Osteoblast (primary cell): ENCODE measurements around the gene HELZ. TPM values are rescaled to one million over a fixed set of nuclear protein-coding genes. Genes with fewer than 3 reads are reported as not detected.

ENCODE experiments used
- DNase-seq: peaks from one replicate; pipeline ENCODE4 v3.0.0; 2011; ENCODE audit warnings: low spot score, mixed read lengths; ENCODE audit not compliant: insufficient read length; ENCODE audit errors: missing footprints
- H2AFZ ChIP-seq: 2 replicates; pipeline ENCODE4 v1.6.0; 2011; ENCODE audit warnings: mild to moderate bottlenecking, low read length
- H3K27ac ChIP-seq: 2 replicates; pipeline ENCODE4 v1.5.1; 2011; ENCODE audit warnings: mild to moderate bottlenecking, low read depth, low read length, moderate library complexity
- H3K27me3 ChIP-seq: 2 replicates; pipeline ENCODE4 v1.6.0; 2012; ENCODE audit warnings: mild to moderate bottlenecking, control low read depth, inconsistent platforms, low read length, moderate library complexity; ENCODE audit not compliant: insufficient read depth
- H3K36me3 ChIP-seq: 2 replicates; pipeline ENCODE4 v1.5.1; 2011; ENCODE audit warnings: mild to moderate bottlenecking, low read length, control low read depth, moderate library complexity; ENCODE audit not compliant: insufficient read depth
- H3K4me1 ChIP-seq: 2 replicates; pipeline ENCODE4 v1.5.1; 2011; ENCODE audit warnings: mild to moderate bottlenecking, low read length, control low read depth, moderate library complexity; ENCODE audit not compliant: insufficient read depth
- H3K4me2 ChIP-seq: 2 replicates; pipeline ENCODE4 v1.6.0; 2011; ENCODE audit warnings: mild to moderate bottlenecking, low read length; ENCODE audit not compliant: insufficient read depth
- H3K4me3 ChIP-seq: fragments of 200-600 bp; sonication (generic); 3 replicates; pipeline ENCODE4 v1.5.1; 2012; ENCODE audit warnings: mild to moderate bottlenecking, low read length, inconsistent platforms; ENCODE audit not compliant: insufficient read depth
- H3K79me2 ChIP-seq: 2 replicates; pipeline ENCODE4 v1.6.0; 2012; ENCODE audit warnings: mild to moderate bottlenecking, low read length, control low read depth, inconsistent platforms; ENCODE audit not compliant: insufficient read depth
- H3K9me3 ChIP-seq: 2 replicates; pipeline ENCODE4 v1.5.1; 2011; ENCODE audit warnings: low read depth, low read length, control low read depth
- H4K20me1 ChIP-seq: 2 replicates; pipeline ENCODE4 v1.6.0; 2012; ENCODE audit warnings: mild to moderate bottlenecking, low read length, control low read depth; ENCODE audit not compliant: insufficient read depth
- total RNA-seq: library from RNA; depleted of rRNA; stranded (reverse); fragments of >200 nt; gene quantifications from 2 replicates; pipeline ENCODE4 v1.2.3, GENCODE V29; 2012
- TF ChIP-seq, protein P1 (sequence below): IDR thresholded peaks from 2 replicates; pipeline ENCODE4 v1.5.1; 2011; ENCODE audit warnings: mild to moderate bottlenecking, low read depth, low read length, moderate library complexity; ENCODE audit errors: extremely low read depth

HELZ gene
- total RNA-seq, 1 donor: 56.8 TPM

DNA sequence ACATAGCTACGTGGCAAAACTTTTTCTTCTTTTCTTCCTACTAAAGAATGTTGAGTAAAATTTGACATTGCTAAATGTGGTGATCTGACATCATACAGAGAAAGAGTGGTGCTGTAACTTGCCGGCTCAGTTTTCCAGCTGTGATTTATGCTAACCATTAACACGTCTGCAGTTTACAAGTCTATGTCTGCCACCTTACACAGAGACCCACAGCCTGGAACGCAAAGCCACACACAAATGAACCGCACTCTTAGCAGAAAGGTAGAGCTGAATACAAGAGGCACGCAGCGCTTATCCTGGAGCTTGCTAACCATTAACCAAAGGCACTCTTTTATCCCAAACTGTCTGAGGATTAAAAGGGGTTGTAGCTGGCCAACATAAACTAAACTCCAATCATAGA lies 168.7 kb downstream of the HELZ start:
- Histone ChIP-seq H3K4me1 (no peaks in the 10 kb centered on the region), H3K27ac (no peak overlapping the region), H3K4me2 (no peak overlapping the region), H3K27me3 (no peaks in the 10 kb centered on the region), H3K36me3 (peaks cover 4% of the 10 kb centered on the region), H3K9me3 (no peaks in the 10 kb centered on the region), H3K4me3 (no peak overlapping the region), H3K79me2 (no peaks in the 10 kb centered on the region), H4K20me1 (peaks cover 6% of the 10 kb centered on the region), H2AFZ (no peak overlapping the region)
- TF ChIP-seq, protein P1, sequence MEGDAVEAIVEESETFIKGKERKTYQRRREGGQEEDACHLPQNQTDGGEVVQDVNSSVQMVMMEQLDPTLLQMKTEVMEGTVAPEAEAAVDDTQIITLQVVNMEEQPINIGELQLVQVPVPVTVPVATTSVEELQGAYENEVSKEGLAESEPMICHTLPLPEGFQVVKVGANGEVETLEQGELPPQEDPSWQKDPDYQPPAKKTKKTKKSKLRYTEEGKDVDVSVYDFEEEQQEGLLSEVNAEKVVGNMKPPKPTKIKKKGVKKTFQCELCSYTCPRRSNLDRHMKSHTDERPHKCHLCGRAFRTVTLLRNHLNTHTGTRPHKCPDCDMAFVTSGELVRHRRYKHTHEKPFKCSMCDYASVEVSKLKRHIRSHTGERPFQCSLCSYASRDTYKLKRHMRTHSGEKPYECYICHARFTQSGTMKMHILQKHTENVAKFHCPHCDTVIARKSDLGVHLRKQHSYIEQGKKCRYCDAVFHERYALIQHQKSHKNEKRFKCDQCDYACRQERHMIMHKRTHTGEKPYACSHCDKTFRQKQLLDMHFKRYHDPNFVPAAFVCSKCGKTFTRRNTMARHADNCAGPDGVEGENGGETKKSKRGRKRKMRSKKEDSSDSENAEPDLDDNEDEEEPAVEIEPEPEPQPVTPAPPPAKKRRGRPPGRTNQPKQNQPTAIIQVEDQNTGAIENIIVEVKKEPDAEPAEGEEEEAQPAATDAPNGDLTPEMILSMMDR: no peak
- no peak for DNase-seq

DNA sequence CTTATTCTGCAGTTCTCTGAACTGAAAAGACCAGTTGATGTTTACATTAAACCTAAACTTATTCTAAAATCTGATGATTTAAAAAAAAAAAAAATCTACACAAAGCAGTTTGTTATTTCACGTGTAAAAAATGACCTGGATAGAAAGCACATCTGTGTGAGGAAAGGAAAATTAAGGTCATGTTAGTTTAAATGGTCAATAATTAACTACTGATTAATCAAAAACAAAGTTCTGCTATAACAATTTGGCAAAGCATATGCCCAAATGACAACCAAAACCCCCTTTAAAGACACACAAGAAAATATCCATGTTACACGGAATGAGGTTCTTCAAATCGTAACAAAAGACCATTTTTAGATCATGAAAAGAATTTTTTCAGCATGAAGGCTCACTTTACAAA lies 170.2 kb downstream of the HELZ start:
- Histone ChIP-seq H3K4me3 (no peak overlapping the region), H4K20me1 (peaks cover 2% of the 10 kb centered on the region), H3K4me1 (no peaks in the 10 kb centered on the region), H3K79me2 (no peaks in the 10 kb centered on the region), H2AFZ (no peak overlapping the region), H3K36me3 (peaks cover 4% of the 10 kb centered on the region), H3K9me3 (no peaks in the 10 kb centered on the region), H3K4me2 (no peak overlapping the region), H3K27ac (no peak overlapping the region), H3K27me3 (no peaks in the 10 kb centered on the region)
- no peak for DNase-seq
- TF ChIP-seq, protein P1: no peak

DNA sequence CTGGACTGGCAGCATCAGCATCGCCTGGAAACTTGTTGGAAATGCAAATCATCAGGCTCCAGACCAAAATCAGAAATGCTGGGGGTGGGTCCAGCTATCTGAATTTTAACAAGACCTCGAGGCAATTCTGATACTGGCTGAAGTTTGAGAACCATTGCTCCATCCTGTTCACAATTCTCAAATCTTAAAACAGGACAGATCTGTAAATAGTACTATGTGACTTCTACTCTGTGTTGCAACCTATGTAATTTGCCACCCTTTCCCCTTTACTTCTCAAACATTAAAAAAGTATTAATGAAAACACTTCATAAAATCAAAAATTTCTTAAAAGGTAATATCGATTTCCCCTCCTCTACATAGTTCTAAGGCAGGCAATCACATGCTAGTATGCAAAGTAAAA lies 172.1 kb downstream of the HELZ start:
- H4K20me1 ChIP-seq: peaks cover 2% of the 10 kb centered on the region
- H3K4me3 ChIP-seq: no peak overlapping the region
- no peak overlapping the region for H3K27ac ChIP-seq
- H3K79me2 ChIP-seq: no peaks in the 10 kb centered on the region
- no peaks in the 10 kb centered on the region for H3K4me1 ChIP-seq
- H2AFZ ChIP-seq: no peak overlapping the region
- DNase-seq: no peak
- peaks cover under 1% of the 10 kb centered on the region for H3K36me3 ChIP-seq
- no peaks in the 10 kb centered on the region for H3K27me3 ChIP-seq
- H3K4me2 ChIP-seq: no peak overlapping the region
- H3K9me3 ChIP-seq: no peaks in the 10 kb centered on the region
- TF ChIP-seq, protein P1: no peak

DNA sequence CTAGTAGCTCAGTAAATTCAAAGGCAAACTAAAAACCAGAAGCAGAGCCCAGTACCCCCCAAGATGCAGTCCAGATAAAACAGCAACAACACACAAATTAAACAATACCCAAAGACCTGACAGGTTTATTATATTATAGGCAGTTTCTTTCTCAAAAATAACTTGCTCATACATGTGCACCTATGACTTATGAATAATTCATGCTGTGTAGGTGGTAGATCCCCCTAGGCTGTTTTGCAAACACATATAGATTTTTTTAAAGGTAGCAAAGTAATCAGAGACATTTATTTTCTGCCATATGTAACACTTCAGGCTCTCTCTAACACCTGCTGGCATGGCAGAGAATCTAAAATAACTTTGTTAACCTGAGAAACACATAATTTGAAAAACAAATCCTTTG lies 173.4 kb downstream of the HELZ start:
- no peak for DNase-seq
- TF ChIP-seq, protein P1: no peak
- H2AFZ ChIP-seq: no peak overlapping the region

More for the DNA sequence above, 173.4 kb downstream of the HELZ start:
- Histone ChIP-seq H4K20me1 (peaks cover 2% of the 10 kb centered on the region), H3K9me3 (no peaks in the 10 kb centered on the region), H3K27me3 (no peaks in the 10 kb centered on the region), H3K79me2 (no peaks in the 10 kb centered on the region), H3K36me3 (no peaks in the 10 kb centered on the region), H3K4me2 (no peak overlapping the region), H3K4me3 (no peak overlapping the region), H3K4me1 (no peaks in the 10 kb centered on the region), H3K27ac (no peak overlapping the region)
